Stimulated activated CD4-positive, alpha-beta T cell treated with anti-CD3 and anti-CD28 coated beads, Interleukin-1b, Interleukin-23, amount 100 ng/mL, for 48 hours (primary cell): ENCODE results near the gene BCAR3.
"Not testable (repeated sequence)": the region's sequence is repeated elsewhere in the genome, so short reads cannot be mapped to it uniquely, and the experiment has no call there.

Source experiments
- DNase-seq: peaks from one replicate; pipeline ENCODE4 v3.0.0-alpha.2; 2020

Gene BCAR3

DNA sequence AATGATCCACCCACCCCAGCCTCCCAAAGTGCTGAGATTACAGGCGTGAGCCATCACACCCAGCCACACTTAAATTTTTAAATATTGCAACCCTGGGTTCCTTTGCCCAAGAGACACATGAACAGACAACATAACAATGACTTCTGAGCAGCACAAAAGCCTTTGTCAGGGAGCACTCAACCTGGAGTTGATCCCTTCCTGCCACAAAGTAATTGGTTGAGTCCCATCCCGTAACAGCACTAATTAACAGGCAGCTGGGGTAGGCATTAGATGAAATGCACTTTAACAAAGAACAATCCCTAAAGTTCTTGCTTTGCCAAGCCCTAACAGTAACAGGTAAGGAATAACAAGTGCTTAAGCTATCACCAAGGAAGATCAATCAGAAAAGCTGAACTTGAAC lies 5.9 kb upstream of the BCAR3 start:
- DNase-seq = no peak

- DNase-seq = no peak
These were observed 5.0 kb upstream of the BCAR3 start for GRCh38 chr1:93686504-93687250.

- DNase-seq = no peak
These were observed 4.3 kb upstream of the BCAR3 start for GRCh38 chr1:93685918-93686317.

- DNase-seq = no peak
These were observed 1.6 kb upstream of the BCAR3 start for GRCh38 chr1:93683234-93683633.

DNA sequence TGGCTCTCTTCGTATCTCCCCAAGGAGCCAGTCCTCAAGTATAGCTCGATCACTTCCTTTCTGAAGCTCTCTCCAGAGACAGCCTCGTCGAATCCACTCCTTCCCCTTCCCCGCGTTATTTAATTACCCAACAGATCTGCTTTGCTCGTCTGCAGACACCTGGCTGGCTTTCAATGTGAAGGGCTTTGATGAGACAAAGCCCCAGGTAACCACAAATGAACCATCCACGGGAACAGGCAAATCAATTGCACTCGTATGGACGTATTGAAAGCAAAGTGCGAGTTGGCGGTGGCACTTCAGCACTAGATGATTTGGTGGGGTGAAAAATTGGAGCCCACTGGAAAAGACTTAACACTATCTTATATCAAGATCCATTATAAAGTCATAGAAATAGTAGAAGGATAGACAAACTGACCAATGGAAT lies 364 bp upstream of the BCAR3 start:
- DNase-seq = no peak

- peak; percentile 59 for DNase-seq
These were observed 1.1 kb downstream of the BCAR3 start for GRCh38 chr1:93680420-93681100.

DNA sequence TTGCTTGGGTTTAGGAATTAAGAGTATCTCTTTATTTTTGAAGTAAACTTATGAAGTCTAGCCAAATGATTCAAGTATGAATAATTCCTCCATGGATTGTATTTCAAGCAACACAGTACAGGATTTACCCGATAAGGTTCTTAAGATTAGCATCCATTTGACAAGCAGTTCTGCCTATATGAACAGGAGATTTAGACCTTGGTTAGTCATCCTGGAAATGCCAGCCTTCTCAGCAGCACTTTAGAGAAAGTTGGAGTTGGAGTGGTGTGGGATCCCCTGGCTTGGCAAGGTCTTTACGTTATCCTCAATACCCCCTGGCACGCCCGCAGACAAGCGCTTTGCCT lies 1.6 kb downstream of the BCAR3 start:
- DNase-seq = no peak

- no peak for DNase-seq
These were observed 2.1 kb downstream of the BCAR3 start for GRCh38 chr1:93679546-93679945.

- DNase-seq = no peak
These were observed 2.6 kb downstream of the BCAR3 start for GRCh38 chr1:93678946-93679480.

DNA sequence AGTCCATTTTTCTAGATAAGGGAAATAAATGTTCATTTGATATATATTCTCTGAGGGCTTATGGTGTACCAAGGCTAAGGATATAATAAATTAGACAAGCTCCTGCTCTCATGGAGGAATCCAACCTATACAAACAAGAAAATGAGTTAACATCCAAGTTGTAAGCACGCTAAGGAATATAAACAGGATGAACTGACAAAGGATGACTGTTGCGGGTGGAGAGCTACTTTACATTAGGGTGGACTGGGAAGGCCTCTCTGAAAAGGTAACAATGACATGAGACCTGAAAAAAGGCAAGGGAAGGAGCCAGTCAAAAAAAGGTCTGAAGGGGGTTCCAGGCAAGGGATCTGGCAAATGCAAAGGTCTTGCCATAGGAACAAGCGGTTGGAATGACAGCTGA lies 3.1 kb downstream of the BCAR3 start:
- no peak for DNase-seq

DNA sequence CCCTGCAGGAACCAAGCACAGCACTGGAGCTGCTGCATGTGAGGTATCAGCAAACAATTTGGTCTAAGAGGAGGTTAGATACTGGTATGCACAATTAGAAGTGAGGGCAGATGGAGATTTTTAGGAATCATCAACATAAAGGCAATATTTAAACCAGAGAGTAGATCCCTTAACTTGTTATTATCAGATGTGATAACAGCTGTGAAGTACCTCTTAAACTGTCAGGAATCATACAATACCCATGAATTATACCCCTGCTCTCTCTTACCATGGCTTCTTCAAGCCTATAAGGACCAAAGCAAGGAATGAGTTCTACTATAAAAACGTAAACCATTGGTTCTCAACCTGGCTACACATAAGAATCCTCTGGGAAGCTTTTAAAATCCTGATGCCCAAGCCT lies 3.9 kb downstream of the BCAR3 start:
- DNase-seq = no peak

- DNase-seq = no peak
These were observed 5.2 kb downstream of the BCAR3 start for GRCh38 chr1:93676427-93676826.

DNA sequence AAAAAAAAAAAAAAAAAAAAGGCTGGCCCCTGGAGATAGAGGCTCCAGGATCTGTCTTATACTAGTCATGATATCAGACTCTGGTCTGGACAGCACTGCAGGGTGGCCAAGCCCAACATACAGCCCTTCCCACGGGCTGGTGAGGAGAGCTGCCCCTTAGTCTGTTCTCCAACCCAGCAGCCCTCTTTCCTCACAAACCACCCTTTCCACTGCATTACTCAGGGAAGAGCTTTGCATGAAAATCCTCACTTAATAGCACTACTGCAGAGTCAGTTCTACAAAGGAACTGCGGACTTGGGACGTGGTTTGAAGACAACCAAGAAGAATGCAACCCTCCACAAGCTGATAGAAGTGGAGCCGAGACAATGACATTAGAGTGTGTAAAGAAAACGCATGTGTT lies 5.7 kb downstream of the BCAR3 start:
- no peak for DNase-seq

DNA sequence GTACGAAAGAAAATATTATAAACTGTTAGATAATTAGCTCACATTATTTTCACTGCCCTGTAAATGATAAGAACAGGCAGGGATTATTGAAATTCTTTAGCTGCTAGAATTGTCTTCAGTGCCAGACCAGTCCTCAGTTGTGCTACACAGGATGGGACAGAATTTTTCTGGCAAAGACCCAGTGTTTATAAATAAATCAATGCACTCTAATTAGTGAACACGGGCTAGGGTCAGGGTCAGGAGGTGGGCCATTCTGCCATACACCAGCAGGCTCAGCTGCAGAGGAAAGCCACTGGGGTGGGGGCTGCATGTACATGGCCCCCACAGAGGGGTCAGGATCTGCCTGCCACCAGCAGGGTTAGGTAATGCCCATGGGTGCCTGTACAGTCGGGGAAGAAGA lies 6.4 kb downstream of the BCAR3 start:
- no peak for DNase-seq

DNA sequence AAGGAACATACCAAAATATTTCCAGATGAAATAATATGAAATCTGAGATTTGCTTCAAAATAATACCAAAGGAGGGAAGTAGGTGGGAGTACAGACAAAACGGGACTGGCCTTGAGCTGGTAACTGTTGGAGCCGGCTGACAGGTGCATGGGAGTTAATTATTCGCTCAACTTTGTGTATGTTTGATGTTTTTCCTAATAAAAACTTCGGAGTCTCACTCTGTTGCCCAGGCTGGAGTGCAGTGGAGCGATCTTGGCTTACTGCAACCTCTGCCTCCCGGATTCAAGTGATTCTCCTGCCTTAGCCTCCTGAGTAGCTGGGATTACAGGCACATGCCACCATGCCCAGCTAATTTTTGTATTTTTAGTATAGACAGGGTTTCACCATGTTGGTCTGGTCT lies 7.6 kb downstream of the BCAR3 start:
- not testable (repeated sequence) for DNase-seq

- DNase-seq = no peak
These were observed 8.3 kb downstream of the BCAR3 start for GRCh38 chr1:93673163-93673829.

GRCh38 chr1:93672477-93673162 lies 9.0 kb downstream of the BCAR3 start:
- no peak for DNase-seq

GRCh38 chr1:93672069-93672468 lies 9.6 kb downstream of the BCAR3 start:
- DNase-seq = no peak

DNA sequence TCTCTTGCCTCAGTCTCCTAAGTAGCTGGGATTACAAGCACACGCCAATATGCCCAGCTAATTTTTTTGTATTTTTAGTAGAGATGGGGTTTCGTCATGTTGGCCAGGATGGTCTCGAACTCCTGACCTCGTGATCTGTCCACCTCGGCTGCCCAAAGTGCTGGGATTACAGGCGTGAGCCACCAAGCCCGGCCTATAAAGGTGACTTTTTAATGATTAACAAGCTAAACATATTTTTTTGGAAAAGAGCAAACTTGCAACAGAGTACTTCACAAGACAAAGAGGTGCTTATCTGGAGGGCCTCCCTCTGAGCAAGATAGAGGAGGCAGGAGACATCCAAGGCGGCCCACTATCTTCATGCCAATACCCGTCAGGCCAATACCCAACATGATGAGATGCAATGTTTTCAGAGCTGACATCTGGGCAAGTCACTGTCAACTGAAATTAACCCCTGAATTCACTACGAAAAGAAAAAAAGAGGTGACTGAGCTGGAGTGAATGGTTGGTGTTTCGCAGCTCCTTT lies 10.5 kb downstream of the BCAR3 start:
- no peak for DNase-seq

DNA sequence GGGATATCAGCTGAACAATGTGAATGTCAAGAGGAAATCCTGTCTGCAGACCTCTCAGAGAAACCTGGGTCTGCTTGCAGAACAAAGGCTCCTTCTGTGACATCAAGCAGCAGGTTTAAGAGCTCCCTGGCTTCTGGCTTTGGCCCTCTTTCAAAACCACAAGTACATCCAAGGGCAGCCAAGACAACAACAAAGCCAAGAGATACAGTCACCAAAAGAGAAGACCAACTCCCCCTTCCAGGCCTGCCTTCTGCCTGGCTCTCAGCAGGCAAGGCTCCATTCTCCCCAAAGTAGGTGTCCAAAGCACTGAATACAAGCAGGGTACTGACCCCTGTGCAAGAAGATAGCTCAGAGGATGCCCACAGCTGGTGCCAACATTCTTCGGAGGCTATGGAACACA lies 11.5 kb downstream of the BCAR3 start:
- no peak for DNase-seq

- DNase-seq = no peak
These were observed 12.3 kb downstream of the BCAR3 start for GRCh38 chr1:93669369-93669768.

- DNase-seq = no peak
These were observed 12.7 kb downstream of the BCAR3 start for GRCh38 chr1:93668951-93669350.

DNA sequence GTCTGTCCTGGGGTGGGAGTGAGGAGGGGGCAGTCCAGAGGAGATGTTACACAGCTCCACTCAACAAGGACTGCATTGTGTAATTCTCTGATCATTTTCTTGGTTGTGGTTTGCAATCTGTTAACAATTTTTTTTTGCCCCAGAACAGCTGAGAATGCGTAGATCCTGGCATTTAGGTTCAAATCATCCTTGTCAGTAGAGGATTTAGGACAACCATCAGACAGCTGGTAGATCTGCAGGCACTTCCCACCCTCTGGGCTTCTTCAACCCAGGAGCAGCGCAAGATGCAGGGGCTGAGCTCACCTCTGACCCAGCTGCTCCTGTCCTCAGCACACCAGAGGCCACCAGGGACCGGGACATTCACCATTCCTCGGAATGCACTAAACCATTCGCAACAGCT lies 13.5 kb downstream of the BCAR3 start:
- no peak for DNase-seq
